ENCODE results near the gene ADCK2.

The ADCK2 gene

DNA sequence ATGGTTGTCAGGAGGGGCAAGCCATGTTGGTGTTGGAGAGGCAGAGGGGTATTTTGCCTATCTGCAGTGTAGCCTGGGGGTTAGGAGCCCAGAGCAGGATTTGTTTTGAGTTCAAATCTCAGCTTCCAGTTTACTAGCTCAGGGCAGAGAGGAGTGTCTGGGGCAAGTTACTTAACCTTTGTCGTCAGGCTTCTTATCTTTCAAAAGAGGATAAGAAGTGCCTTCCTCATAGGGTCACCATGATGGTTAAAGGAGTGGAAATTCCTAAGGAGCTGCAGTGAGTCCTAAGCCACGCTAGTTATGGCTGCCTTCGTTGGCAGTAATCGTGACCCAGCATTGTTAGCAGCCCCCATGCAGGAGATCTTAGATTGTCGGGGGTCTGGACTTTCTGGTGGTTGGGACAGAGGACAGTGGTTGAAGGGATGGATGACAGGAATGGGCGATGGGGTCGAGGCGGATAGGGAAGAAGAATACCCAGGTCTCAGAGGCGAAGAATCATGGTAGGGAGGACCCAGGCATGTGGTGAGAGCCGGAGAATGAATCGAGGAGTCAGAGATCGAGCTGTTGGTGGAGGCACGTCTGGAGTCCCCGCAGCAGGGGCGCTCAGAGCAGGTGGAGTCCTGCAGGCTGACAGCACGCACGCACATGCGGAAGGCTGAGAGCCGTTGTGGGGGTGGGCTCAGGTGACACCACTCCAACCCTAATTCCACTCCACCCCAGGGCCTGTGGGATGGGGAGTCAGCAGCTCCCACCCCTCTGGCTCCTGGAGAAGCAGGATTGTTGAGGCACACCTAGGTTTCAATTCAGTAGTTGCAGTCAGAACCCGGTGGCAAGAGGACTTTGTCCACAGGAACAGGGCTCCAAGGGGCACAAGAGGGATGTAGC is 11.6 kb downstream of the ADCK2 start:
- POLR2A ChIA-PET = no interaction called here

DNA sequence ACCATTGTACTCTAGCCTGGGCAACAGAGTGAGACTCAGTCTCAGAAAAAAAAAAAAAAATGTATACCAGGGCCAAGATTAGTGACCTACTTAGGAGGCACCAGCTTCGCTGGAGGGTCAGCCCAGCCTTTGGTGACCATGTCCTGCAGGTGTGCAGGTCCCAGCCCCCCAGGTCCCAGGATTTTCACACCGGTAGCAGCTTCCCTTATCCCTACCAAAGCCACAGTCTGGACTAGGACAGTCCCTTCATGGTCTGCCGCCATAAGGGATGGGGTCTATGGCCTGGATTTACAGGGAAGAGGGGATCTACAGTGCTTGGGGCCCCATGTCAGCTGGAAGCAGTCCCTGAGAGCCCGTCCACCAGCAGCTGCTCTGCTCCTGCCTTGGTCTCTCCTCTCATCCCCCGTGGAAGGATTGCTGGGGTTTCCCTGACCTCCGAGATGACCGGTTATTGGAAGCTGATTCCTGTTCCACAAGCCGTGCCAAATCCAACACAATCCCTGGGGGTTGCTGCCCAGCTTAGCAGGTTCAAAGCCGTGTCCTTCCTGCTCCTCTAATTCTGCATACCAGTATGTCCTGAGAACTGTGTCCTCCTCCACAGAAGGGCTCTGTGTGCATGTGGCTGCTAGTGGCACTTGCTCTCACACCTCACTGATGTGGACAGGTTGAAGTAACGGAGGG is 12.8 kb downstream of the ADCK2 start:
- ChIA-PET CTCF (interaction anchor here (1.3 to 4.5 kb wide), 3 partner anchors 9 to 11 kb away, joined by 4 to 23 read pairs (median 5); partner anchors contain the start of gene NDUFB2), POLR2A (no interaction called here)
- no peak for DNase-seq (ENCODE audit: extremely low spot score)
- TF ChIP-seq, protein P1, sequence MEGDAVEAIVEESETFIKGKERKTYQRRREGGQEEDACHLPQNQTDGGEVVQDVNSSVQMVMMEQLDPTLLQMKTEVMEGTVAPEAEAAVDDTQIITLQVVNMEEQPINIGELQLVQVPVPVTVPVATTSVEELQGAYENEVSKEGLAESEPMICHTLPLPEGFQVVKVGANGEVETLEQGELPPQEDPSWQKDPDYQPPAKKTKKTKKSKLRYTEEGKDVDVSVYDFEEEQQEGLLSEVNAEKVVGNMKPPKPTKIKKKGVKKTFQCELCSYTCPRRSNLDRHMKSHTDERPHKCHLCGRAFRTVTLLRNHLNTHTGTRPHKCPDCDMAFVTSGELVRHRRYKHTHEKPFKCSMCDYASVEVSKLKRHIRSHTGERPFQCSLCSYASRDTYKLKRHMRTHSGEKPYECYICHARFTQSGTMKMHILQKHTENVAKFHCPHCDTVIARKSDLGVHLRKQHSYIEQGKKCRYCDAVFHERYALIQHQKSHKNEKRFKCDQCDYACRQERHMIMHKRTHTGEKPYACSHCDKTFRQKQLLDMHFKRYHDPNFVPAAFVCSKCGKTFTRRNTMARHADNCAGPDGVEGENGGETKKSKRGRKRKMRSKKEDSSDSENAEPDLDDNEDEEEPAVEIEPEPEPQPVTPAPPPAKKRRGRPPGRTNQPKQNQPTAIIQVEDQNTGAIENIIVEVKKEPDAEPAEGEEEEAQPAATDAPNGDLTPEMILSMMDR (IDR thresholded peaks at IDR 0.05; ENCODE audit: control extremely low read depth, extremely low read depth, low read depth, missing control alignments) = no peak

More for the DNA sequence above, 11.6 kb downstream of the ADCK2 start:
- TF ChIP-seq, protein P1 (IDR thresholded peaks at IDR 0.05; ENCODE audit: control extremely low read depth, extremely low read depth, low read depth, missing control alignments) = no peak
- CTCF ChIA-PET = interaction anchor here (1.2 to 4.5 kb wide), 4 partner anchors 9 to 24 kb away, joined by 3 to 23 read pairs (median 4); partner anchors contain the start of gene NDUFB2
- DNase-seq (ENCODE audit: extremely low spot score) = no peak

DNA sequence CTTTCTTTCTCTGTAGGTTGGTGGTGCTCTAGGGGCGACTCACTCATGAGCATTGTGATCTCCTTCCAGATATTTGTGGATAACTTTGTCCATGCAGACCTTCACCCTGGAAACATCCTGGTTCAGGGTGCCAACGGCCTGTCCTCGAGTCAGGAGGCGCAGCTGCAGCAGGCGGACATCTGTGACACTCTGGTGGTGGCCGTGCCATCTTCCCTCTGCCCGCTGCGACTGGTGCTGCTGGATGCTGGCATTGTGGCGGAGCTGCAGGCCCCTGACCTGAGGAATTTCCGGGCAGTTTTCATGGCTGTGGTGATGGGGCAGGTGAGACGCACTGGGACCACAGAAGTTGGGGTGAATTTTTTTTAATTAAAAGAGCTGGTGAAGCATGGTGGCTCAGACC is 14.2 kb downstream of the ADCK2 start:
- ChIA-PET POLR2A (no interaction called here), CTCF (interaction anchor here (4.5 kb wide), 1 partner anchor 12 kb away, joined by 23 read pairs; no protein-coding TSS in a partner anchor)
- DNase-seq (ENCODE audit: extremely low spot score) = no peak
- TF ChIP-seq, protein P1 (IDR thresholded peaks at IDR 0.05; ENCODE audit: control extremely low read depth, extremely low read depth, low read depth, missing control alignments) = no peak

DNA sequence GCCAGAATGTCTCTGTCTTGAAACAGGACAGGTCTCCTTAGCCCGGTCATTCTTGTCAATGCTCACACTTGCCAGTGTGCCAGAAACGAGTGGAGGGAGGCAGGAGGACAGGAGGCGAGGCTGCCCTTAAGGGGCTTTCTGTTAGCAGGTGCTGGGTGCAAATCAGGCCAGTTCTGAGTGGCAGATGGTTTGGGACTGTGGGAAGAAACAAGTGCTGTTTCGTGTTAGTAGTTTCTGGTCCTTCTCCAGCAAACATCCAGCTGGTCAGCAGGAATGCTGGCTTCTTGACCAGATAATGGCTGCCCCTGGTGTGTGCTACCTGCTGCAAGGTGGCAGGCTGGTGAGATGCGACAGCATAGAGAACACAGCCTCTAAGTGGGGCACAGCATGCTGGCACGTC is 15.6 kb downstream of the ADCK2 start:
- TF ChIP-seq, protein P1 (IDR thresholded peaks at IDR 0.05; ENCODE audit: control extremely low read depth, extremely low read depth, low read depth, missing control alignments) = no peak
- CTCF ChIA-PET = interaction anchor here (4.5 kb wide), 1 partner anchor 13 kb away, joined by 23 read pairs; no protein-coding TSS in a partner anchor
- DNase-seq (ENCODE audit: extremely low spot score) = no peak
- POLR2A ChIA-PET = no interaction called here

DNA sequence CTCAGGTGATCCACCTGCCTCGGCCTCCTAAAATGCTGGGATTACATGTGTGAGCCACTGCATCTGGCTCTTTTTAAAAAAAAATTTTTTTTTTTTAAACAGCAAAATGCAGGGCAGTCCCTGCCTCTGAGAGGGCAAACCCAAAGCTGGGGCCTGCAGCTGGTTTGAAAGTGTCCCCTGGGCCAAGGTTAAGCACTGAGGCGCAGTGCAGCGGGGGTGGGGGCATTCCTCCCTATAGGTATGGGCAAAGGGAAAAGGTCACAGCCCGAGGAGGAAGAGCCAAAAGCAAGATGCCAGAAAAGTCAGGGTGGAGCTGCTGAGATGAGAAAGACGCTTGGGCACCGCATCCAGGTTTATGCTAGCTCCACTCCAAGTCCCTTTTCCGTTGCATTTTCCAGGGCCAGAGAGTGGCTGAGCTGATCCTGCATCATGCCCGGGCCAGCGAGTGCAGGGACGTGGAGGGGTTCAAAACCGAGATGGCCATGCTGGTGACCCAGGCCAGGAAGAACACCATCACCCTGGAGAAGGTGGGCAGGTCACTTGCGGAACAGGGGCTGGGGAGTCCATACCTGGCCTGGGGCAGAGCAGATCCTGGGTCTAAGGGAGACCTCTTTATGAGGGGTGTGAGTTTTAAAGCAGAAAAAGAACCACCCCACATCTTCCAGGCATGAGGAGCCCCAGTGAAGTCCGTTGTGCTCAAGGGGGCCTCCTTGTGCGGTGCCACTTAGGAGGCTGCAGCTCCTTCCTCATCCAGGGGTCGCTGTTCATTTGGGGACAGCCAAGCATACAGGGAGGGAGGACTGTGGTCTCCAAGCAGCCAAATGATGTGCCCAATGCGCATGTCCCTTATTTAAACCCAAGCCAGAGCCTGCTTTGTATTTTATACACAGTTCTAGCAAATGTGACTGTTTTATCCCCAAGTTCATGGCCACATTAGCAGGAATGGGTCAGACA is 16.7 kb downstream of the ADCK2 start:
- POLR2A ChIA-PET = no interaction called here
- no peak for DNase-seq (ENCODE audit: extremely low spot score)
- CTCF ChIA-PET = no interaction called here
- TF ChIP-seq, protein P1 (IDR thresholded peaks at IDR 0.05; ENCODE audit: control extremely low read depth, extremely low read depth, low read depth, missing control alignments) = no peak

Data from GM10248 (cell line).